ENCODE data around the gene OR10C1.
"Not testable (repeated sequence)": the region's sequence is repeated elsewhere in the genome, so short reads cannot be mapped to it uniquely, and the experiment has no call there.

The OR10C1 gene

DNA sequence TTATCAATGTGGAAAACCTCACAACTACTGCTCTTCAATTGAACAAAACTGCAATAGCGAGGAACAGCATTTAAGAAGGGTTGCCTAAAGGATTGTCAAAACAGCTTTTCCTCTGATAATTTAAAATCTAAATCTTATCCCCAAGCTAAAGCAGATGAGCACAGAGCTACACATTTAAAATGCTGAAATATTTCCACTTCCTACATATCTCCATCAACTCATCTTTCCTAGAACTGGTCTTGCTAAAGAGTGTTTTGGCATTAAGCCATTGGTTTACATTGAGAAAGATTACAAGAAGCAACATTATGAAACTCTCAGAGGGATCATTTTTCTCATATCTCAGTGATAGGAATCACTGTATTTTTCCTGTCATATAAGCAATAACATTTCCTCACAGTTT lies 3.6 kb downstream of the OR10C1 start:
- ChIA-PET POLR2A (no interaction called here), CTCF (no interaction called here)
- TF ChIP-seq FOXA1 (IDR thresholded peaks at IDR 0.05) (no peak), LEF1 (IDR thresholded peaks at IDR 0.05; ENCODE audit: borderline replicate concordance) (no peak), ZNF384 (IDR thresholded peaks at IDR 0.05) (no peak), CTBP1 (IDR thresholded peaks at IDR 0.05; ENCODE audit: borderline replicate concordance) (no peak), ARNT (IDR thresholded peaks at IDR 0.05) (no peak)
- TF ChIP-seq, protein P1, sequence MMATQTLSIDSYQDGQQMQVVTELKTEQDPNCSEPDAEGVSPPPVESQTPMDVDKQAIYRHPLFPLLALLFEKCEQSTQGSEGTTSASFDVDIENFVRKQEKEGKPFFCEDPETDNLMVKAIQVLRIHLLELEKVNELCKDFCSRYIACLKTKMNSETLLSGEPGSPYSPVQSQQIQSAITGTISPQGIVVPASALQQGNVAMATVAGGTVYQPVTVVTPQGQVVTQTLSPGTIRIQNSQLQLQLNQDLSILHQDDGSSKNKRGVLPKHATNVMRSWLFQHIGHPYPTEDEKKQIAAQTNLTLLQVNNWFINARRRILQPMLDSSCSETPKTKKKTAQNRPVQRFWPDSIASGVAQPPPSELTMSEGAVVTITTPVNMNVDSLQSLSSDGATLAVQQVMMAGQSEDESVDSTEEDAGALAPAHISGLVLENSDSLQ (IDR thresholded peaks at IDR 0.05) = no peak
- DNase-seq (ENCODE audit: extremely low spot score) = no peak

DNA sequence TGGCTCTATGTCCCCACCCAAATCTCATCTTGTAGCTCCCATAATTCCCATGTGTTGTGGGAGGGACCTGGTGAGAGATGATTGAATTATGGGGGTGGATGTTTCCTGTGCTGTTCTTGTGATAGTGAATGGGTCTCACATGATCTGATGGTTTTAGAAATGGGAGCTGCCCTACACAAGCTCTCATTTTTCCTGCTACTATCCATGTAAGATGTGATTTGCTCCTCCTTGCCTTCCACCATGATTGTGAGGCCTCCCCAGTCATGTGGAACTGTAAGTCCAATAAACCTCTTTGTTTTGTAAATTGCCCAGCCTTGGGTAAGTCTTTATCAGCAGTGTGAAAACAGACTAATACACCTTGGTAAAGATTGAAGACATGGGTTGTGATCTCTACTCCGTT lies 4.9 kb downstream of the OR10C1 start:
- POLR2A ChIA-PET; DNase-seq (ENCODE audit: extremely low spot score); CTCF ChIA-PET: not testable (repeated sequence)

- no peak for DNase-seq (ENCODE audit: extremely low spot score)
- CTCF ChIA-PET = no interaction called here
- TF ChIP-seq ARNT (IDR thresholded peaks at IDR 0.05) (no peak), FOXA1 (IDR thresholded peaks at IDR 0.05) (no peak), FOXK2 (IDR thresholded peaks at IDR 0.05) (no peak), TARDBP (IDR thresholded peaks at IDR 0.05) (no peak), CTBP1 (IDR thresholded peaks at IDR 0.05; ENCODE audit: borderline replicate concordance) (no peak), L3MBTL2 (conservative IDR thresholded peaks at IDR 0.05) (no peak), BHLHE40 (IDR thresholded peaks at IDR 0.05; ENCODE audit: borderline replicate concordance) (no peak), SUZ12 (IDR thresholded peaks at IDR 0.05) (no peak), ZNF384 (IDR thresholded peaks at IDR 0.05) (no peak), ELF4 (IDR thresholded peaks at IDR 0.05) (no peak), SP1 (IDR thresholded peaks at IDR 0.05) (no peak)
- TF ChIP-seq, protein P1 (IDR thresholded peaks at IDR 0.05) = no peak
- POLR2A ChIA-PET = no interaction called here
Measured at GRCh38 chr6:29447670-29448069, 8.6 kb downstream of the OR10C1 start.

GRCh38 chr6:29451471-29452193 lies 12.5 kb downstream of the OR10C1 start:
- CTCF ChIA-PET = no interaction called here
- no peak for TF ChIP-seq HDGF (IDR thresholded peaks at IDR 0.05; ENCODE audit: borderline replicate concordance)
- no peak for TF ChIP-seq FOXA1 (IDR thresholded peaks at IDR 0.05)
- TF ChIP-seq ZNF384 (IDR thresholded peaks at IDR 0.05) = no peak
- no peak for TF ChIP-seq LEF1 (IDR thresholded peaks at IDR 0.05; ENCODE audit: borderline replicate concordance)
- TF ChIP-seq L3MBTL2 (conservative IDR thresholded peaks at IDR 0.05) = no peak
- TF ChIP-seq SP1 (IDR thresholded peaks at IDR 0.05) = no peak
- no peak for TF ChIP-seq NFRKB (IDR thresholded peaks at IDR 0.05)
- DNase-seq (ENCODE audit: extremely low spot score) = no peak
- POLR2A ChIA-PET = no interaction called here

DNA sequence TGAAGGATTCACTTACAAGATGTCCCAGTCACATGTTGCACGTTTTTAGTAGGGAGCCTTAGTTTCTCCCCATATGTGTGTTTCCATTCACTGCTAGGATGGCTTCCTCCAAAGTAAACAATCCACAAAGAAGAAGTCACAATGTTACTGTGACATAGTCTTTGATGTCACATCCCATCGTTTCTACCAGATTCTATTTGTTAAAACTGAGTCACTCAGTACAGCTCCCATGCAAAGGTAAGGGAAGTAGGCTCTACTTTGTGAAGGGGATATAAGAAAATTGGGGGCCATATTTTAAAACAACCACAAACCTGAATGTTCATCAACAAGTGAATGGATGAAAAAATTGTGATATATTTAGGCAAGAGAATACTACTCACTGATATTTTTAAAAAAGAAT lies 17.9 kb downstream of the OR10C1 start, which contains the start of the genes OR11A1 and OR2H1:
Gene OR11A1 (minus strand): TSS at position 101 of the 400 bp plus-strand sequence. CDS start 29,430 bp downstream, outside the sequence.
Gene OR2H1 (plus strand): TSS at position 185 of the 400 bp plus-strand sequence. CDS start 4,615 bp downstream, outside the sequence.
- TF ChIP-seq, protein P1 (IDR thresholded peaks at IDR 0.05) = no peak
- TF ChIP-seq SUZ12 (IDR thresholded peaks at IDR 0.05) = no peak
- no peak for TF ChIP-seq ARNT (IDR thresholded peaks at IDR 0.05)
- no peak for TF ChIP-seq NFRKB (IDR thresholded peaks at IDR 0.05)
- no peak for TF ChIP-seq LEF1 (IDR thresholded peaks at IDR 0.05; ENCODE audit: borderline replicate concordance)
- no peak for TF ChIP-seq HDGF (IDR thresholded peaks at IDR 0.05; ENCODE audit: borderline replicate concordance)
- no peak for TF ChIP-seq SP1 (IDR thresholded peaks at IDR 0.05)
- TF ChIP-seq FOXM1 (IDR thresholded peaks at IDR 0.05; ENCODE audit: borderline replicate concordance) = no peak
- TF ChIP-seq TARDBP (IDR thresholded peaks at IDR 0.05) = no peak
- TF ChIP-seq ZNF384 (IDR thresholded peaks at IDR 0.05) = no peak
- no peak for TF ChIP-seq CTBP1 (IDR thresholded peaks at IDR 0.05; ENCODE audit: borderline replicate concordance)
- TF ChIP-seq BHLHE40 (IDR thresholded peaks at IDR 0.05; ENCODE audit: borderline replicate concordance) = no peak
- TF ChIP-seq ELF4 (IDR thresholded peaks at IDR 0.05) = no peak
- TF ChIP-seq FOXK2 (IDR thresholded peaks at IDR 0.05) = no peak
- TF ChIP-seq L3MBTL2 (conservative IDR thresholded peaks at IDR 0.05) = no peak
- no peak for TF ChIP-seq FOXA1 (IDR thresholded peaks at IDR 0.05)
- POLR2A ChIA-PET = no interaction called here

GRCh38 chr6:29461021-29461814 lies 22.1 kb downstream of the OR10C1 start:
- POLR2A ChIA-PET = no interaction called here
- CTCF ChIA-PET = no interaction called here
- no peak for TF ChIP-seq FOXM1 (IDR thresholded peaks at IDR 0.05; ENCODE audit: borderline replicate concordance)
- TF ChIP-seq BHLHE40 (IDR thresholded peaks at IDR 0.05; ENCODE audit: borderline replicate concordance) = no peak
- TF ChIP-seq SUZ12 (IDR thresholded peaks at IDR 0.05) = no peak
- TF ChIP-seq ELF4 (IDR thresholded peaks at IDR 0.05) = no peak
- no peak for TF ChIP-seq SP1 (IDR thresholded peaks at IDR 0.05)
- TF ChIP-seq LEF1 (IDR thresholded peaks at IDR 0.05; ENCODE audit: borderline replicate concordance) = no peak
- TF ChIP-seq CTBP1 (IDR thresholded peaks at IDR 0.05; ENCODE audit: borderline replicate concordance) = no peak
- TF ChIP-seq, protein P1 (IDR thresholded peaks at IDR 0.05) = no peak
- no peak for TF ChIP-seq TARDBP (IDR thresholded peaks at IDR 0.05)
- no peak for TF ChIP-seq ARNT (IDR thresholded peaks at IDR 0.05)
- TF ChIP-seq NFRKB (IDR thresholded peaks at IDR 0.05) = no peak
- no peak for TF ChIP-seq L3MBTL2 (conservative IDR thresholded peaks at IDR 0.05)
- TF ChIP-seq FOXA1 (IDR thresholded peaks at IDR 0.05) = no peak
- TF ChIP-seq ZNF384 (IDR thresholded peaks at IDR 0.05) = no peak
- TF ChIP-seq FOXK2 (IDR thresholded peaks at IDR 0.05) = no peak
- TF ChIP-seq HDGF (IDR thresholded peaks at IDR 0.05; ENCODE audit: borderline replicate concordance) = no peak
- no peak for DNase-seq (ENCODE audit: extremely low spot score)

More for the DNA sequence above, 17.9 kb downstream of the OR10C1 start, which contains the start of the genes OR11A1 and OR2H1:
- CTCF ChIA-PET = no interaction called here
- DNase-seq (ENCODE audit: extremely low spot score) = no peak

All from HEK293T (cell line).